ENCODE data around the gene GLP1R.

GLP1R gene

GRCh38 chr6:39048481-39049399 lies at the start of gene GLP1R:
Gene GLP1R (plus strand): TSS chr6:39048781. CDS start chr6:39048841, 60 bp downstream.
- DNase-seq, result no peak

DNA sequence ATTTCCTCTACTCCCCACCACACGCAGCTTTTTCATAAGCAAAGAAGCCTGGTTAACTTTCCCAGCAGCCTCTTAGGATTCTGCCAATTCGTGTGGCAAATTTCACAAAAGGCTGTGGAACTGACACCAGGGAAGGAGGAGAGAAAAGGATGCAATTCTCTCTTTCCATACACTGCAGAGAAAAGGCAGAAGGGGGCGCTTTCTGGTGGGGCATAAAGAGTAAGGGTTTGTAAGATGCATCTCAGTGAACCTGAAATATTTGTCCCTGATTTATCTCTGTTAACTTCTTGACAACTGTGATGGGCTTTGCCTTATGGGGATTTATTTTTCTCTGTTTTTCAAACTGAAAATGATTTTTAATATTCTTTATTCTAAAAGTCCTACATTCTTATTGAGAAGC lies 45.5 kb upstream of the GLP1R start:
- no peak for DNase-seq

GRCh38 chr6:39003492-39003891 lies 45.1 kb upstream of the GLP1R start:
- DNase-seq, result no peak

DNA sequence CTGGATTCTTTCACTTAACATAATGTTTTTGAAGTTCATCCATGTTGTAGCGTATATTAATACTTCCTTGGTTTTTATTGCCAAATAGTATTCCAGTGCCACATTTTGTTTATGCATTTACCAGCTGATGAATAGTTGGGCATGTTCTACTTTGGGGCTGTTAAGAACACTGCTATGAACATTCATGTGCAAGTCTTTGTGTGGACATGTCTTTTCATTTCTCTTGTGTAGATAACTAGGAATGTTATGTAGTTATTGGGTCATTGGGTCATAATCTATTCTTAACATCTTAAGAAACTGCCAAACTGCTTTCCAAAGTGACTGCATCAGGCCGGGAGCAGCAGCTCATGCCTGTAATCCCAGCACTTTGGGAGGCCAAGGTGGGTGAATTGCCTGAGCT lies 43.8 kb upstream of the GLP1R start:
- DNase-seq, result no peak

- no peak for DNase-seq
These were observed 42.8 kb upstream of the GLP1R start for GRCh38 chr6:39005774-39006173.

- DNase-seq, result no peak
These were observed 41.0 kb upstream of the GLP1R start for GRCh38 chr6:39007575-39007974.

- no peak for DNase-seq
These were observed 39.8 kb upstream of the GLP1R start for GRCh38 chr6:39008737-39009136.

GRCh38 chr6:39009476-39009875 lies 39.1 kb upstream of the GLP1R start:
- no peak for DNase-seq

GRCh38 chr6:39016839-39017546 lies 31.6 kb upstream of the GLP1R start:
- DNase-seq, result no peak

GRCh38 chr6:39017547-39017880 lies 31.1 kb upstream of the GLP1R start:
- no peak for DNase-seq

- DNase-seq, result no peak
These were observed 30.5 kb upstream of the GLP1R start for GRCh38 chr6:39018103-39018502.

DNA sequence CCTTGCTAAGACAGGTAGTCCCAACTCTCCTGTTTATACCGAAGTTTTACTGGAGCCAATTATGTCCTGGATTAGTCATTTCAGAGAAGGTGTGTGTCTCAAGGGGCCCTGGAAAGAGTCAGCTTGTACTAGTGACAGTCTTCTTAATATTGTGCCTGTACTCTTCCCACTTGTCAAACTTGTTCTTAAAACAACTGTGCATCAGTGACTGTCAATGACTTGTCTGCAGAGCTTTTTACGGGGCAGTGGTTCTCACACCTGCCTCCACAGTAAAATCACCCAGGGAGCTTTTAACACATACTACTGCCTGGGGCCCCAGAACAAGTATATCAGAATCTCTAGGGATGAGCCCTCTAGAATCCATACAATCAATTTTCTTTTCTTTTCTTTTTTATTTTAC lies 28.4 kb upstream of the GLP1R start:
- DNase-seq, result no peak

- no peak for DNase-seq
These were observed 27.5 kb upstream of the GLP1R start for GRCh38 chr6:39021041-39021440.

DNA sequence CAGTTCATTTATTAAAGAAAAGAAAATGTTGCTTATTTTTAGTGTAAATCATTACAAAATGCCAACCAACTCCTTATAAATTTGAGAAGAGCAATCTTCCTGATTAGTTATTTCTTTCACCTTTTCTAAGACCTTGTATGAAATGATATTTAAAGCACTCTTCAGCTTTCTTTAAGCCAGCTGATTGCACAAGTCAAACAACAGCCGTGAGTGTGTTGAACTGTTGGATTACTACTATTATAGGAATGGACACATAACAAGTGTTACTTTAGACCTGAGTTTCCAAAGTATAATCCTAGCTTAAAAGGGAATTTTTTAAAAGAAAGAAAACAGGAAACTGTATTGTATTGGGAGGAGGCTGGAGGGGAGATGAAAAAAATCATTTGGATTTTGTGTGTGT lies 26.8 kb upstream of the GLP1R start:
- DNase-seq, result no peak

- no peak for DNase-seq
These were observed 22.4 kb upstream of the GLP1R start for GRCh38 chr6:39026175-39026574.

DNA sequence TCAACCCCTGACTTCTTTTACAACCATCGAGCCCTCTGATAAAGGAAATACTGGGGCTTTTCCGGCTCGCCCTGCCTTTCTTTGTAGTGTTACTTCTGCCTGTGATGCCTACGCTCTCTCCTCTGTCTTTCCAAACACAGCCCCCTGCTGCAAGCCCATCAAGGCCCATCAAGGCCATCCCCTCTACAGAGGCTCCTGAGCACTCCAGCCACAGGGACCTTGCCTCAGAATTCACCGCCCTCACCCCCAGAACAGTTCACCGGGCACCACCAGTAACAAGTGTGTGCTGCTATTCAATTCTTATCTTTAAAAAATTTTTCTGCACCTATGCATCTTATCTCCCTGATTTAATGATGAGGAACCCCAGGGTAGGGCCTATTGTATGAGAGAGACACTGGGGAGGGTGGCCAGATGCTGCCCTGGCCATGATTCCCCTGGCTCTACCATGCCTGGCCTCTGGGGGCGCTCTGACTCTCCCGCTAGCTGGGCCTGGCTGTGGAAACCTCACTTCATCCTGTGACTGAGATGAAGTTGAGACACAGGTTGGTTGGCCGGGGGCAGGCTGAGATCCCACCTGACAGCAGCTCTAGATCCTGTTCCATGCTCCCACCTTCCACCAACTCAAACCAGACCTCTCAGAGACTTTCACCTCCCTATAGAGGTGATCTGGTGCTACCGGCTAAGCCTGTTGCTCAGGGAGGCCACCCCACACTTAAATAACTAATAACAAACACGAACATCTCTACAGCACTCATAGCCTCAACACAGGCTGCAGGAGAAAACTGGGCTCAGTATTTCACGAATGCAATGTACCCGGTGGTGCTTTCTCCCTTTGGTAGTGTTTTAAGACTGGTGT lies 19.2 kb upstream of the GLP1R start:
- DNase-seq, result no peak

DNA sequence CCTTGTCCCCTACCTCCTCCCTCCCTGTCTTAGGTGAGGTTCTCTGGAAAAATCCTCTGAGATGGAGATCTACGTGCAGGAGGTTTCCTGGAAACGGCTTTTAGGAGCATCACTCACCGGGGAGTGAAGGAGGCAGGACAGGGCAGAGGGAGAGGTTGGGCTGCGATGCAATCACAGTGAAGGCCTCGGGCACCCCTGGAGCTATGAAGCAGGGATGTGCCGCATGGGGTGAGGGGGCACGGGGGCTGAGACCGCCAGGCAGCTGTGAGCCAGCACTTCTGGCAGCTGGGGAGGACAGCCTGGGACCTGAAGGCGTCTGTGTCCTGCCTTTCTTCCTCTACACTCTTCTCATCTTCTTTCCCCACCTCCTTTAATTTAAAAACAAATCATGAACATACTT lies 12.9 kb upstream of the GLP1R start:
- DNase-seq, result no peak

GRCh38 chr6:39037082-39037508 lies 11.5 kb upstream of the GLP1R start:
- no peak for DNase-seq

GRCh38 chr6:39037707-39038106 lies 10.9 kb upstream of the GLP1R start:
- no peak for DNase-seq

- DNase-seq, result no peak
These were observed 8.4 kb upstream of the GLP1R start for GRCh38 chr6:39040080-39040673.

GRCh38 chr6:39041072-39041471 lies 7.5 kb upstream of the GLP1R start:
- DNase-seq, result no peak

DNA sequence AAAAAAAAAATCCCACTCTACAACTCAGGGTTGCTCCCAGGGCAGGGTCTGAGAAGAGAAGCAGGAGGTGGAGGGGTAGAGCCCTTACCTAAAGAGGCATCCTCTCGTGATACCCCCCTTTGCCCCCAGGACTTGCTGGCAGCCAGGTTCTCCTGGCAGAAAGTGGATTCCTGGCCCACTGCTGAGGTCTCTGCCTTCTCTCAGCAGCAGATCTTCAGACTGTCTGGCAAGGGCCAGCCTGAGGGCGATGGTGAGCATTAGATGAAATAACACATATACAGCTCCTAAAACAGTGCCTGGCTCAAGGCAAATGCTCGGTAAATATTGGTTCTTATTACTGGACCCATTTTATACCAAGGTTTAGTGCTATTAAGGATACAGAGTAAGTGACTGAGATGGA lies 4.8 kb upstream of the GLP1R start:
- no peak for DNase-seq

DNA sequence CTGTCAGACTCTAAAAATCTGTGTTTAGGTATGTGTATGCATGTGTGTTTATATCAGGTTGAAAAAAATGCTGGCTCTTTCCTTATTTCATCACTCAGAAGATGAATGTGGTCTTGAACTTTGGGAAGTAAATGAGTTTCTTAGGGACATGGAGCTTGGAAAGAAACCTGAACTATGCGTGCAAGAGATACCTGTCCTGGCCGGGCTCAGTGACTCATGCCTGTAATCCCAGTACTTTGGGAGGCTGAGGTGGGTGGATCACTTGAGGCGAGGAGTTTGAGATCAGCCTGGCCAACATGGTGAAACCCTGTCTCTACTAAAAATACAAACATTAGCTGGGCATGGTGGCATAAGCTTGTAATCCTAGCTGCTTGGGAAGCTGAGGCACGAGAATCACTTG lies 4.4 kb upstream of the GLP1R start:
- no peak for DNase-seq
